Hindlimb muscle (tissue), 1 donor: ENCODE data around the gene IFI16. TPM values are rescaled to one million over a fixed set of nuclear protein-coding genes. Genes with fewer than 3 reads are reported as not detected.
"Not testable (repeated sequence)": the region's sequence is repeated elsewhere in the genome, so short reads cannot be mapped to it uniquely, and the experiment has no call there.

ENCODE experiments used
- DNase-seq: peaks from one replicate; pipeline ENCODE4 v3.0.0-alpha.2; 2013
- polyA plus RNA-seq: library from polyadenylated mRNA; unstranded; fragments of 120-200 nt; gene quantifications from one replicate; pipeline ENCODE4 v1.2.1, GENCODE V29; 2013; ENCODE audit not compliant: insufficient read length

IFI16 gene
- polyA plus RNA-seq, 1 donor = 32.2 TPM

- no peak for DNase-seq
Measured at GRCh38 chr1:159008744-159009188, 941 bp upstream of the IFI16 start.

GRCh38 chr1:159009287-159009686 lies 420 bp upstream of the IFI16 start:
- no peak for DNase-seq

GRCh38 chr1:159010391-159010790 lies 684 bp downstream of the IFI16 start:
- DNase-seq = no peak

GRCh38 chr1:159011001-159011400 lies 1.3 kb downstream of the IFI16 start:
- not testable (repeated sequence) for DNase-seq

- DNase-seq = no peak
Measured at GRCh38 chr1:159011751-159012150, 2.0 kb downstream of the IFI16 start.

GRCh38 chr1:159012495-159012894 lies 2.8 kb downstream of the IFI16 start:
- DNase-seq = peak; percentile 26

- no peak for DNase-seq
Measured at GRCh38 chr1:159014003-159014571, 4.4 kb downstream of the IFI16 start.

- no peak for DNase-seq
Measured at GRCh38 chr1:159014851-159015250, 5.1 kb downstream of the IFI16 start.

GRCh38 chr1:159015440-159015909 lies 5.8 kb downstream of the IFI16 start:
- no peak for DNase-seq

- DNase-seq = no peak
Measured at GRCh38 chr1:159023723-159024122, 14.0 kb downstream of the IFI16 start.

- DNase-seq = no peak
Measured at GRCh38 chr1:159025043-159025442, 15.3 kb downstream of the IFI16 start.

- not testable (repeated sequence) for DNase-seq
Measured at GRCh38 chr1:159026841-159027240, 17.1 kb downstream of the IFI16 start.

- no peak for DNase-seq
Measured at GRCh38 chr1:159030311-159030710, 20.6 kb downstream of the IFI16 start.

GRCh38 chr1:159030877-159031447 lies 21.3 kb downstream of the IFI16 start:
- DNase-seq = no peak

GRCh38 chr1:159040206-159040605 lies 30.5 kb downstream of the IFI16 start:
- DNase-seq = no peak

GRCh38 chr1:159040893-159041724 lies 31.4 kb downstream of the IFI16 start:
- no peak for DNase-seq

GRCh38 chr1:159046486-159046885 lies 36.8 kb downstream of the IFI16 start:
- not testable (repeated sequence) for DNase-seq

- DNase-seq = no peak
Measured at GRCh38 chr1:159051436-159051835, 41.7 kb downstream of the IFI16 start.

GRCh38 chr1:159054427-159054826 lies 44.7 kb downstream of the IFI16 start:
- no peak for DNase-seq

GRCh38 chr1:159055181-159055641 lies 45.5 kb downstream of the IFI16 start:
- no peak for DNase-seq

- DNase-seq = no peak
Measured at GRCh38 chr1:159056069-159056698, 46.5 kb downstream of the IFI16 start.

GRCh38 chr1:159058751-159059150 lies 49.0 kb downstream of the IFI16 start:
- DNase-seq = no peak

GRCh38 chr1:159065106-159065505 lies 55.4 kb downstream of the IFI16 start:
- no peak for DNase-seq
